ENCODE data around the gene SCYGR5. TPM values are rescaled to one million over a fixed set of nuclear protein-coding genes. Genes with fewer than 3 reads are reported as not detected.

The SCYGR5 gene
- polyA plus RNA-seq, 1 donor from 2014 or later, result not detected

DNA sequence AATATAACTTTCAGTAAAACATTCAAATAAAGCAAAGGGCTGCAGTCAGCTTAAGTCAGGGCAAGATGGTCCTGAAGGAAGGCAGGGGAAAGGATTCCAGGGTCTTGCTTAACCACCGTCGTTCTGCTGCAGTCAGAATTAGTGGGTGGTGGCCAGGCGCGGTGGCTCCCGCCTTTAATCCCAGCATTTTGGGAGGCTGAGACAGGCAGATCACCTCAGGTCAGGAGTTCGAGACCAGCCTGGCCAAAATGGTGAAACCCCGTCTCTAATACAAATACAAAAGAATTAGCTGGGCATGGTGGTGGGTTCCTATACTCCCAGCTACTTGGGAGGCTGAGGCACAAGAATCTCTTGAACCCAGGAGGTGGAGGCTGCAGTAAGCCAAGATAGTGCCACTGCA lies 44.4 kb downstream of the SCYGR5 start:
- H3K9ac ChIP-seq (ENCODE audit: low read length), result no peak overlapping the region

DNA sequence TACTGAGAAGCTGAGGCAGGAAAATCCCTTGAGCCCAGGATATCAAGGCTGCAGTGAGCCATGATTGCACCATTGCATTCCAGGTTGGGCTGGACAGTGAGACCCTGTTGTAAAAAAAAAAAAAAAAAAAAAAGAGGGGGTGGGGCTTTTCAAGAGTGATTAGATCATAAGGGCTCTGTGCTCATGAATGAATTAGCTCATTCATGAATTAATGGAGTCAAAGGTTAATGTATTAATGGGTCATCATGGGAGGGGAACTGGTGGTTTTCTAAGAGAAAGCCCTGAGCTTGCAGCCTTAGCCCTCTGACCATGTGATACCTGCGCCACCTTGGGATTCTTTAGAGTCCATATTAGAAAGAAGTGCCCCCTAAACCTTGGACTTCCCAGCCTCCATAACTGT lies 46.7 kb downstream of the SCYGR5 start:
- Histone ChIP-seq H3K4me2 (ENCODE audit: low read length) (no peak overlapping the region), H3K27ac (ENCODE audit: low read length) (no peak overlapping the region), H2AFZ (ENCODE audit: low read depth, low read length) (no peak overlapping the region), H3K79me2 (replicated peaks; ENCODE audit: insufficient read depth, low read length) (no peaks in the 10 kb centered on the region), H3F3A (ENCODE audit: insufficient read depth, low read length, poor library complexity, severe bottlenecking) (no peaks in the 10 kb centered on the region), H3K36me3 (ENCODE audit: insufficient read depth, low read length) (no peaks in the 10 kb centered on the region), H3K4me3 (ENCODE audit: low read length) (no peak overlapping the region), H4K20me1 (ENCODE audit: insufficient read depth) (no peaks in the 10 kb centered on the region), H3K9ac (ENCODE audit: low read length) (no peak overlapping the region), H3K9me2 (ENCODE audit: insufficient read depth, low read length) (no peaks in the 10 kb centered on the region), H3K27me3 (ENCODE audit: insufficient read depth, low read depth, low read length) (peaks cover 6% of the 10 kb centered on the region), H3K9me3 (ENCODE audit: low read length) (no peaks in the 10 kb centered on the region)
- TF ChIP-seq EZH2 (IDR thresholded peaks at IDR 0.05; ENCODE audit: borderline replicate concordance, insufficient read depth, low read length, poor library complexity, severe bottlenecking), result no peak
- no peak for TF ChIP-seq RAD21 (conservative IDR thresholded peaks at IDR 0.05)
- TF ChIP-seq MXI1 (conservative IDR thresholded peaks at IDR 0.05; ENCODE audit: poor library complexity, severe bottlenecking), result no peak
- TF ChIP-seq, protein P1, sequence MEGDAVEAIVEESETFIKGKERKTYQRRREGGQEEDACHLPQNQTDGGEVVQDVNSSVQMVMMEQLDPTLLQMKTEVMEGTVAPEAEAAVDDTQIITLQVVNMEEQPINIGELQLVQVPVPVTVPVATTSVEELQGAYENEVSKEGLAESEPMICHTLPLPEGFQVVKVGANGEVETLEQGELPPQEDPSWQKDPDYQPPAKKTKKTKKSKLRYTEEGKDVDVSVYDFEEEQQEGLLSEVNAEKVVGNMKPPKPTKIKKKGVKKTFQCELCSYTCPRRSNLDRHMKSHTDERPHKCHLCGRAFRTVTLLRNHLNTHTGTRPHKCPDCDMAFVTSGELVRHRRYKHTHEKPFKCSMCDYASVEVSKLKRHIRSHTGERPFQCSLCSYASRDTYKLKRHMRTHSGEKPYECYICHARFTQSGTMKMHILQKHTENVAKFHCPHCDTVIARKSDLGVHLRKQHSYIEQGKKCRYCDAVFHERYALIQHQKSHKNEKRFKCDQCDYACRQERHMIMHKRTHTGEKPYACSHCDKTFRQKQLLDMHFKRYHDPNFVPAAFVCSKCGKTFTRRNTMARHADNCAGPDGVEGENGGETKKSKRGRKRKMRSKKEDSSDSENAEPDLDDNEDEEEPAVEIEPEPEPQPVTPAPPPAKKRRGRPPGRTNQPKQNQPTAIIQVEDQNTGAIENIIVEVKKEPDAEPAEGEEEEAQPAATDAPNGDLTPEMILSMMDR (IDR thresholded peaks at IDR 0.05; ENCODE audit: poor library complexity, severe bottlenecking), result no peak
- TF ChIP-seq EP300 (conservative IDR thresholded peaks at IDR 0.05; ENCODE audit: poor library complexity, severe bottlenecking), result no peak
- no peak for TF ChIP-seq POLR2AphosphoS5 (IDR thresholded peaks at IDR 0.05)
- TF ChIP-seq TAF1 (IDR thresholded peaks at IDR 0.05; ENCODE audit: low read depth), result no peak
- no peak for TF ChIP-seq SMC3 (conservative IDR thresholded peaks at IDR 0.05; ENCODE audit: poor library complexity)

More for the DNA sequence above, 44.4 kb downstream of the SCYGR5 start:
- no peaks in the 10 kb centered on the region for H3K36me3 ChIP-seq (ENCODE audit: insufficient read depth, low read length)
- no peaks in the 10 kb centered on the region for H3K27me3 ChIP-seq (ENCODE audit: insufficient read depth, low read depth, low read length)
- TF ChIP-seq MXI1 (conservative IDR thresholded peaks at IDR 0.05; ENCODE audit: poor library complexity, severe bottlenecking) (no peak), TAF1 (IDR thresholded peaks at IDR 0.05; ENCODE audit: low read depth) (no peak), EZH2 (IDR thresholded peaks at IDR 0.05; ENCODE audit: borderline replicate concordance, insufficient read depth, low read length, poor library complexity, severe bottlenecking) (no peak), EP300 (conservative IDR thresholded peaks at IDR 0.05; ENCODE audit: poor library complexity, severe bottlenecking) (no peak), SMC3 (conservative IDR thresholded peaks at IDR 0.05; ENCODE audit: poor library complexity) (no peak), POLR2AphosphoS5 (IDR thresholded peaks at IDR 0.05) (no peak), RAD21 (conservative IDR thresholded peaks at IDR 0.05) (no peak)
- TF ChIP-seq, protein P1 (IDR thresholded peaks at IDR 0.05; ENCODE audit: poor library complexity, severe bottlenecking), result no peak
- TF ChIP-seq, protein P2, sequence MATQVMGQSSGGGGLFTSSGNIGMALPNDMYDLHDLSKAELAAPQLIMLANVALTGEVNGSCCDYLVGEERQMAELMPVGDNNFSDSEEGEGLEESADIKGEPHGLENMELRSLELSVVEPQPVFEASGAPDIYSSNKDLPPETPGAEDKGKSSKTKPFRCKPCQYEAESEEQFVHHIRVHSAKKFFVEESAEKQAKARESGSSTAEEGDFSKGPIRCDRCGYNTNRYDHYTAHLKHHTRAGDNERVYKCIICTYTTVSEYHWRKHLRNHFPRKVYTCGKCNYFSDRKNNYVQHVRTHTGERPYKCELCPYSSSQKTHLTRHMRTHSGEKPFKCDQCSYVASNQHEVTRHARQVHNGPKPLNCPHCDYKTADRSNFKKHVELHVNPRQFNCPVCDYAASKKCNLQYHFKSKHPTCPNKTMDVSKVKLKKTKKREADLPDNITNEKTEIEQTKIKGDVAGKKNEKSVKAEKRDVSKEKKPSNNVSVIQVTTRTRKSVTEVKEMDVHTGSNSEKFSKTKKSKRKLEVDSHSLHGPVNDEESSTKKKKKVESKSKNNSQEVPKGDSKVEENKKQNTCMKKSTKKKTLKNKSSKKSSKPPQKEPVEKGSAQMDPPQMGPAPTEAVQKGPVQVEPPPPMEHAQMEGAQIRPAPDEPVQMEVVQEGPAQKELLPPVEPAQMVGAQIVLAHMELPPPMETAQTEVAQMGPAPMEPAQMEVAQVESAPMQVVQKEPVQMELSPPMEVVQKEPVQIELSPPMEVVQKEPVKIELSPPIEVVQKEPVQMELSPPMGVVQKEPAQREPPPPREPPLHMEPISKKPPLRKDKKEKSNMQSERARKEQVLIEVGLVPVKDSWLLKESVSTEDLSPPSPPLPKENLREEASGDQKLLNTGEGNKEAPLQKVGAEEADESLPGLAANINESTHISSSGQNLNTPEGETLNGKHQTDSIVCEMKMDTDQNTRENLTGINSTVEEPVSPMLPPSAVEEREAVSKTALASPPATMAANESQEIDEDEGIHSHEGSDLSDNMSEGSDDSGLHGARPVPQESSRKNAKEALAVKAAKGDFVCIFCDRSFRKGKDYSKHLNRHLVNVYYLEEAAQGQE (IDR thresholded peaks at IDR 0.05; ENCODE audit: borderline replicate concordance), result no peak
- H3K9me2 ChIP-seq (ENCODE audit: insufficient read depth, low read length), result no peaks in the 10 kb centered on the region
- no peaks in the 10 kb centered on the region for H4K20me1 ChIP-seq (ENCODE audit: insufficient read depth)
- H3K27ac ChIP-seq (ENCODE audit: low read length), result no peak overlapping the region
- no peaks in the 10 kb centered on the region for H3K9me3 ChIP-seq (ENCODE audit: low read length)
- no peaks in the 10 kb centered on the region for H3K79me2 ChIP-seq (replicated peaks; ENCODE audit: insufficient read depth, low read length)
- H3K4me2 ChIP-seq (ENCODE audit: low read length), result no peak overlapping the region
- no peaks in the 10 kb centered on the region for H3F3A ChIP-seq (ENCODE audit: insufficient read depth, low read length, poor library complexity, severe bottlenecking)
- H2AFZ ChIP-seq (ENCODE audit: low read depth, low read length), result no peak overlapping the region
- no peak overlapping the region for H3K4me3 ChIP-seq (ENCODE audit: low read length)

Measured in neural cell (in vitro differentiated cells).